A549 (cell line): Measurements from ENCODE around the gene ARPP21. TPM values are rescaled to one million over a fixed set of nuclear protein-coding genes. Genes with fewer than 3 reads are reported as not detected.

Experiments
- ATAC-seq, 2 experiments: fragments of 200-7000 bp in 1 of 2; fragments of >200 bp in 1 of 2; cut with Nextera tagmentation in 1 of 2; cut with Tn5 transposase in 1 of 2; 3 replicates each; pipeline versions ENCODE4 v1.8.0 to v1.9.1; 2018 to 2020; ENCODE audit warnings: mild to moderate bottlenecking in 1 of 2, moderate library complexity in 1 of 2
- CTCF ChIA-PET: fragments of 300-600 bp; sonication (Branson Sonifier 250); formaldehyde crosslinking; extraction: SDS; loops from one replicate; lab custom pipeline; 2021; ENCODE audit warnings: antibody characterized with exemption, inconsistent platforms; lab: Yijun Ruan, JAX
- POLR2A ChIA-PET: fragments of 350-600 bp; formaldehyde crosslinking; extraction: SDS; loops from one replicate; lab custom pipeline; 2021; ENCODE audit warnings: antibody characterized with exemption, inconsistent platforms; lab: Yijun Ruan, JAX
- DNase-seq, 2 experiments: peaks; one replicate each; pipeline versions ENCODE4 v3.0.0 to v3.0.0-alpha.2; 2011 to 2016; ENCODE audit warnings: low read depth in 1 of 2, low spot score in 1 of 2
- FAIRE-seq: peaks from 2 replicates; lab custom pipeline; 2011; peaks lifted over from hg19 to GRCh38; lab: Jason Lieb, UNC
- H3K27ac ChIP-seq, 2 experiments: fragments of >200 bp; sonication (Bioruptor Twin); formaldehyde crosslinking; 3 replicates each; pipeline ENCODE4 v1.5.1; 2016 to 2017
- H3K4me1 ChIP-seq: fragments of >200 bp; sonication (Bioruptor Twin); formaldehyde crosslinking; 3 replicates; pipeline ENCODE4 v1.6.1; 2016
- H3K4me2 ChIP-seq: fragments of >200 bp; sonication (Bioruptor Twin); formaldehyde crosslinking; 3 replicates; pipeline ENCODE4 v1.6.1; 2016
- H3K4me3 ChIP-seq: fragments of >200 bp; sonication (Bioruptor Twin); formaldehyde crosslinking; 3 replicates; pipeline ENCODE4 v1.5.1; 2016
- H3K9me3 ChIP-seq: fragments of >200 bp; sonication (Bioruptor Twin); formaldehyde crosslinking; 3 replicates; pipeline ENCODE4 v1.6.1; 2016
- E2F6 ChIP-seq: IDR thresholded peaks from 2 replicates; pipeline ENCODE4 v1.6.1; 2012; ENCODE audit warnings: low read depth, borderline replicate concordance
- EHMT2 ChIP-seq: fragments of 200-600 bp; sonication (generic); IDR thresholded peaks from 2 replicates; pipeline ENCODE4 v1.6.1; 2016; ENCODE audit warnings: antibody characterized with exemption, low read depth, mild to moderate bottlenecking, moderate library complexity
- EP300 ChIP-seq, 2 experiments: fragments of >200 bp; sonication (Bioruptor Twin); formaldehyde crosslinking; IDR thresholded peaks; 2 replicates in 1 of 2; 3 replicates in 1 of 2; pipeline ENCODE4 v1.6.1; 2016 to 2017
- ESRRA ChIP-seq: fragments of 150-350 bp; IDR thresholded peaks from 2 replicates; pipeline ENCODE4 v1.6.1; 2014; ENCODE audit warnings: mild to moderate bottlenecking, low read length, borderline replicate concordance
- HDAC2 ChIP-seq: fragments of 200-600 bp; sonication (generic); IDR thresholded peaks from 2 replicates; pipeline ENCODE4 v1.6.1; 2016
- HEYL ChIP-seq: fragments of 250-450 bp; sonication (Bioruptor Pico); IDR thresholded peaks from 2 replicates; pipeline ENCODE4 v1.8.0; 2021; ENCODE audit warnings: mild to moderate bottlenecking, moderate library complexity
- HMGXB4 ChIP-seq: fragments of 250-450 bp; sonication (Bioruptor Pico); IDR thresholded peaks from 2 replicates; pipeline ENCODE4 v1.5.0; 2021; ENCODE audit warnings: mild to moderate bottlenecking, moderate library complexity, borderline replicate concordance
- HOXA7 ChIP-seq: fragments of 250-450 bp; sonication (Bioruptor Pico); IDR thresholded peaks from 2 replicates; pipeline ENCODE4 v1.5.0; 2020; ENCODE audit warnings: mild to moderate bottlenecking, moderate library complexity
- HOXB5 ChIP-seq: fragments of 250-450 bp; sonication (Bioruptor Pico); IDR thresholded peaks from 2 replicates; pipeline ENCODE4 v1.5.0; 2020; ENCODE audit warnings: mild to moderate bottlenecking, moderate library complexity
- JUN ChIP-seq, 2 experiments: fragments of >200 bp; sonication (Bioruptor Twin); formaldehyde crosslinking; IDR thresholded peaks; 2 replicates in 1 of 2; 3 replicates in 1 of 2; pipeline ENCODE4 v1.6.1; 2016 to 2017
- JUNB ChIP-seq: fragments of >200 bp; sonication (Bioruptor Twin); formaldehyde crosslinking; IDR thresholded peaks from 2 replicates; pipeline ENCODE4 v1.6.1; 2016
- KDM5A ChIP-seq: fragments of 200-600 bp; sonication (generic); IDR thresholded peaks from 2 replicates; pipeline ENCODE4 v1.6.1; 2016; ENCODE audit warnings: antibody characterized with exemption, mild to moderate bottlenecking
- MAX ChIP-seq: IDR thresholded peaks from 2 replicates; pipeline ENCODE4 v1.6.1; 2012
- MAZ ChIP-seq: fragments of 150-350 bp; IDR thresholded peaks from 2 replicates; pipeline ENCODE4 v1.6.1; 2014; ENCODE audit warnings: antibody characterized with exemption, low read depth, low read length, borderline replicate concordance
- NPAS2 ChIP-seq: fragments of 250-450 bp; sonication (Bioruptor Pico); IDR thresholded peaks from 2 replicates; pipeline ENCODE4 v1.8.0; 2022; ENCODE audit warnings: mild to moderate bottlenecking, moderate library complexity, borderline replicate concordance
- PHF8 ChIP-seq: fragments of 200-600 bp; sonication (generic); IDR thresholded peaks from 2 replicates; pipeline ENCODE4 v1.6.1; 2016; ENCODE audit warnings: low read depth, mild to moderate bottlenecking, antibody characterized with exemption, moderate library complexity, borderline replicate concordance
- RARB ChIP-seq: fragments of 250-450 bp; sonication (Bioruptor Pico); IDR thresholded peaks from 2 replicates; pipeline ENCODE4 v1.8.0; 2021; ENCODE audit warnings: mild to moderate bottlenecking, moderate library complexity
- RCOR1 ChIP-seq: fragments of 150-350 bp; IDR thresholded peaks from 2 replicates; pipeline ENCODE4 v1.6.1; 2014; ENCODE audit warnings: antibody characterized with exemption, low read length, low read depth
- RFX5 ChIP-seq: fragments of 450-650 bp; IDR thresholded peaks from 2 replicates; pipeline ENCODE4 v1.7.1; 2014; ENCODE audit warnings: antibody characterized with exemption, mild to moderate bottlenecking, moderate library complexity
- SMC3 ChIP-seq: fragments of >200 bp; sonication (Bioruptor Twin); formaldehyde crosslinking; IDR thresholded peaks from 3 replicates; pipeline ENCODE4 v1.6.1; 2018; ENCODE audit warnings: inconsistent platforms
- SREBF2 ChIP-seq: fragments of 450-650 bp; IDR thresholded peaks from 2 replicates; pipeline ENCODE4 v1.6.1; 2014; ENCODE audit warnings: mild to moderate bottlenecking, moderate library complexity
- TFCP2L1 ChIP-seq: fragments of 250-450 bp; sonication (Bioruptor Pico); IDR thresholded peaks from 2 replicates; pipeline ENCODE4 v1.5.0; 2021; ENCODE audit warnings: mild to moderate bottlenecking
- ZFP36 ChIP-seq: fragments of 450-650 bp; IDR thresholded peaks from 2 replicates; pipeline ENCODE4 v1.6.1; 2014; ENCODE audit warnings: borderline replicate concordance; ENCODE audit not compliant: partially characterized antibody
- ZNF302 ChIP-seq: fragments of 250-450 bp; sonication (Bioruptor Pico); IDR thresholded peaks from 2 replicates; pipeline ENCODE4 v1.9.0; 2021; ENCODE audit warnings: inconsistent platforms, mild to moderate bottlenecking, moderate library complexity
- WGBS: methylation state at CpG from one replicate; pipeline ENCODE4 v1.1.6; 2017; ENCODE audit errors: missing lambda C conversion rate; 5-methylcytosine and 5-hydroxymethylcytosine counted together
- polyA minus RNA-seq: library from RNA; depleted of rRNA, polyadenylated mRNA; stranded (reverse); fragments of >200 nt; gene quantifications from 2 replicates; pipeline ENCODE4 v1.2.3, GENCODE V29; 2011; rRNA and poly(A)+ RNA removed
- polyA plus RNA-seq, 4 experiments: library from polyadenylated mRNA; depleted of rRNA in 3 of 4; stranded (reverse); fragments of >200 nt; fragmentation: RNase III in 1 of 4; extraction: RNeasy Plus Mini Kit Qiagen cat#74134 plus additional on column Dnase treatment in 1 of 4; gene quantifications; 2 replicates in 3 of 4; 3 replicates in 1 of 4; pipeline ENCODE4 v1.2.3, GENCODE V29; 2011 to 2017

The ARPP21 gene
- polyA plus RNA-seq (2011; rRNA removed) (0.03 and 0.04 TPM in 2 replicates), polyA plus RNA-seq (2017; fragmentation: RNase III; extraction: RNeasy Plus Mini Kit Qiagen cat#74134 plus additional on column Dnase treatment) (not detected in 3 replicates), polyA minus RNA-seq (0.83 and 1.3 TPM in 2 replicates)
- 0.01 TPM in 1 of 2 replicates, not detected in the other for polyA plus RNA-seq (2012; cell fraction: cytosol; rRNA removed)
- polyA plus RNA-seq (2012; cell fraction: nucleus; rRNA removed) = 0.01 TPM in 1 of 2 replicates, not detected in the other

- ChIA-PET CTCF (interaction anchor here (1.3 to 2.6 kb wide), 2 partner anchors 10 to 18 kb away, joined by 3 to 7 read pairs; no protein-coding TSS in a partner anchor), POLR2A (no interaction called here)
- H3K4me1 ChIP-seq = no peaks in the 10 kb centered on the region
- H3K9me3 ChIP-seq = no peaks in the 10 kb centered on the region
- peak; percentile 40 to 46 for DNase-seq
- ATAC-seq = peak; percentile 87 to 89
- no peak for FAIRE-seq
- peak within 1 kb of the TSS; percentile 34 to 45; a peak in 5 of 6 replicates for H3K27ac ChIP-seq
- 6% methylated on average over 30 of the region's 83 CpGs for WGBS
- TF ChIP-seq RARB (CRISPR knock-in tag) (no peak), E2F6 (peak; percentile 45; the same call in 1 of the 2 replicates), EP300 (IDR thresholded peaks at IDR 0.05) (no peak), HDAC2 (no peak), SMC3 (no peak), MAX (peak; percentile 38), ZFP36 (no peak), JUNB (no peak), MAZ (no peak), EHMT2 (no peak)
- peak within 1 kb of the TSS; percentile 98 for H3K4me2 ChIP-seq
- peak within 1 kb of the TSS; percentile 58 for H3K4me3 ChIP-seq
Measured at GRCh38 chr3:35639254-35640186, at the start of gene ARPP21. ARPP21 (plus strand) TSS chr3:35639525; CDS start chr3:35681752, 42,227 bp downstream.

GRCh38 chr3:35592589-35593295 is 46.6 kb upstream of the ARPP21 start:
- no peak for FAIRE-seq
- WGBS = 40% methylated on average over 5 of the region's 5 CpGs

More at GRCh38 chr3:35592589-35593295, 46.6 kb upstream of the ARPP21 start:
- Histone ChIP-seq H3K27ac (no peak overlapping the region), H3K9me3 (no peaks in the 10 kb centered on the region), H3K4me3 (no peak overlapping the region), H3K4me2 (no peak overlapping the region), H3K4me1 (no peaks in the 10 kb centered on the region)
- ChIA-PET POLR2A (no interaction called here), CTCF (no interaction called here)
- no peak for DNase-seq
- TF ChIP-seq HMGXB4 (CRISPR knock-in tag) (no peak), RCOR1 (no peak), SREBF2 (no peak), TFCP2L1 (CRISPR knock-in tag) (no peak), MAZ (no peak), HOXB5 (no peak), NPAS2 (CRISPR knock-in tag) (no peak), KDM5A (no peak), JUN (IDR thresholded peaks at IDR 0.05) (no peak), EP300 (IDR thresholded peaks at IDR 0.05) (no peak), ZNF302 (CRISPR knock-in tag) (no peak), ESRRA (no peak), RARB (CRISPR knock-in tag) (no peak), RFX5 (no peak), HOXA7 (CRISPR knock-in tag) (no peak), HEYL (CRISPR knock-in tag) (no peak), PHF8 (no peak)
- no peak for ATAC-seq
